Measurements from ENCODE around the gene ANAPC15. TPM values are rescaled to one million over a fixed set of nuclear protein-coding genes. Genes with fewer than 3 reads are reported as not detected.

ANAPC15 gene
- total and polyA plus RNA-seq, 2 of the 13 experiments (the other 11 are each of a cell fraction or from before 2014, with no cell fraction given), result 18.8 to 25.7 TPM

GRCh38 chr11:72102946-72103753, 9.3 kb downstream of the ANAPC15 start, which contains the start of gene LAMTOR1 (continued):
- TF ChIP-seq, protein P1, sequence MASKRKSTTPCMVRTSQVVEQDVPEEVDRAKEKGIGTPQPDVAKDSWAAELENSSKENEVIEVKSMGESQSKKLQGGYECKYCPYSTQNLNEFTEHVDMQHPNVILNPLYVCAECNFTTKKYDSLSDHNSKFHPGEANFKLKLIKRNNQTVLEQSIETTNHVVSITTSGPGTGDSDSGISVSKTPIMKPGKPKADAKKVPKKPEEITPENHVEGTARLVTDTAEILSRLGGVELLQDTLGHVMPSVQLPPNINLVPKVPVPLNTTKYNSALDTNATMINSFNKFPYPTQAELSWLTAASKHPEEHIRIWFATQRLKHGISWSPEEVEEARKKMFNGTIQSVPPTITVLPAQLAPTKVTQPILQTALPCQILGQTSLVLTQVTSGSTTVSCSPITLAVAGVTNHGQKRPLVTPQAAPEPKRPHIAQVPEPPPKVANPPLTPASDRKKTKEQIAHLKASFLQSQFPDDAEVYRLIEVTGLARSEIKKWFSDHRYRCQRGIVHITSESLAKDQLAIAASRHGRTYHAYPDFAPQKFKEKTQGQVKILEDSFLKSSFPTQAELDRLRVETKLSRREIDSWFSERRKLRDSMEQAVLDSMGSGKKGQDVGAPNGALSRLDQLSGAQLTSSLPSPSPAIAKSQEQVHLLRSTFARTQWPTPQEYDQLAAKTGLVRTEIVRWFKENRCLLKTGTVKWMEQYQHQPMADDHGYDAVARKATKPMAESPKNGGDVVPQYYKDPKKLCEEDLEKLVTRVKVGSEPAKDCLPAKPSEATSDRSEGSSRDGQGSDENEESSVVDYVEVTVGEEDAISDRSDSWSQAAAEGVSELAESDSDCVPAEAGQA (IDR thresholded peaks at IDR 0.05; ENCODE audit: low read depth), result peak; percentile 21; the same call in 1 of the 2 replicates
- TF ChIP-seq, protein P1 (CRISPR knock-in tag; IDR thresholded peaks at IDR 0.05; ENCODE audit: borderline replicate concordance), result no peak
- no peak for TF ChIP-seq ZNF552 (CRISPR knock-in tag; IDR thresholded peaks at IDR 0.05; ENCODE audit: borderline replicate concordance)
- TF ChIP-seq ZNF275 (CRISPR knock-in tag; IDR thresholded peaks at IDR 0.05; ENCODE audit: borderline replicate concordance), result 0 out of 2 replicates have a peak, but pooled peaks have one; percentile 19
- TF ChIP-seq PHF20 (CRISPR knock-in tag; IDR thresholded peaks at IDR 0.05), result peak; percentile 94
- no peak for TF ChIP-seq HMG20A (CRISPR knock-in tag; IDR thresholded peaks at IDR 0.05; ENCODE audit: borderline replicate concordance)
- no peak for TF ChIP-seq ELF3 (CRISPR knock-in tag; IDR thresholded peaks at IDR 0.05)
- peak; percentile 58 for TF ChIP-seq HOXA3 (CRISPR knock-in tag; IDR thresholded peaks at IDR 0.05)
- no peak for TF ChIP-seq SETDB1 (CRISPR knock-in tag; IDR thresholded peaks at IDR 0.05; ENCODE audit: borderline replicate concordance)
- TF ChIP-seq TOPORS (CRISPR knock-in tag; IDR thresholded peaks at IDR 0.05), result no peak
- TF ChIP-seq SOX5 (CRISPR knock-in tag; IDR thresholded peaks at IDR 0.05; ENCODE audit: borderline replicate concordance), result peak; percentile 46; the same call in 1 of the 2 replicates
- TF ChIP-seq ZNF484 (CRISPR knock-in tag; IDR thresholded peaks at IDR 0.05; ENCODE audit: borderline replicate concordance, low read depth), result no peak
- no peak for TF ChIP-seq E2F5 (CRISPR knock-in tag; conservative IDR thresholded peaks at IDR 0.05)
- TF ChIP-seq ZNF704 (CRISPR knock-in tag; IDR thresholded peaks at IDR 0.05; ENCODE audit: borderline replicate concordance), result peak; percentile 66; the same call in 1 of the 2 replicates
- no peak for TF ChIP-seq SP140L (CRISPR knock-in tag; IDR thresholded peaks at IDR 0.05; ENCODE audit: borderline replicate concordance)
- no peak for TF ChIP-seq FLYWCH1 (CRISPR knock-in tag; IDR thresholded peaks at IDR 0.05)
- TF ChIP-seq MIER3 (CRISPR knock-in tag; IDR thresholded peaks at IDR 0.05; ENCODE audit: borderline replicate concordance), result no peak; the same call in 1 of the 2 replicates
- peak; percentile 38; the same call in 1 of the 2 replicates for TF ChIP-seq RFXAP (CRISPR knock-in tag; IDR thresholded peaks at IDR 0.05; ENCODE audit: borderline replicate concordance)
- TF ChIP-seq ATF4 (CRISPR knock-in tag; IDR thresholded peaks at IDR 0.05), result no peak
